H1 (cell line): ENCODE measurements around the gene ABTB1. TPM values are rescaled to one million over a fixed set of nuclear protein-coding genes. Genes with fewer than 3 reads are reported as not detected.

Source experiments
- CTCF ChIA-PET: fragments of 300-600 bp; sonication (Branson Sonifier 250); formaldehyde crosslinking; loops from one replicate; lab custom pipeline; 2021; ENCODE audit not compliant: partially characterized antibody; lab: Charles Lee
- POLR2A ChIA-PET: fragments of 300-600 bp; sonication (Branson Sonifier 250); formaldehyde crosslinking; loops from one replicate; lab custom pipeline; 2021; ENCODE audit warnings: inconsistent platforms; ENCODE audit not compliant: partially characterized antibody; lab: Charles Lee
- DNase-seq, 2 experiments: peaks; one replicate each; pipeline versions ENCODE4 v3.0.0 to v3.0.0-alpha.2; 2010 to 2022; ENCODE audit warnings: low spot score in 2 of 2, low read depth in 1 of 2, mixed read lengths in 1 of 2
- FAIRE-seq: peaks from 2 replicates; lab custom pipeline; 2011; peaks lifted over from hg19 to GRCh38; lab: Jason Lieb, UNC
- H2AFZ ChIP-seq: 2 replicates; pipeline ENCODE4 v1.8.1; 2012; ENCODE audit warnings: low read length, inconsistent platforms
- H2AK5ac ChIP-seq: 2 replicates; pipeline ENCODE4 v1.6.1; 2013; ENCODE audit warnings: low read depth, low read length
- H2BK120ac ChIP-seq: replicated peaks from 2 replicates; pipeline ENCODE3; 2013; ENCODE audit warnings: low read depth, low read length, inconsistent platforms
- H2BK12ac ChIP-seq: 2 replicates; pipeline ENCODE4 v1.6.1; 2013; ENCODE audit warnings: low read depth, low read length
- H2BK15ac ChIP-seq: 2 replicates; pipeline ENCODE4 v1.6.1; 2013; ENCODE audit warnings: low read length
- H2BK20ac ChIP-seq: 2 replicates; pipeline ENCODE4 v1.6.1; 2013; ENCODE audit warnings: low read length
- H2BK5ac ChIP-seq: 2 replicates; pipeline ENCODE4 v1.6.1; 2013; ENCODE audit warnings: low read depth, low read length
- H3K14ac ChIP-seq: 2 replicates; pipeline ENCODE4 v1.6.1; 2013; ENCODE audit warnings: inconsistent platforms; ENCODE audit not compliant: insufficient read length
- H3K18ac ChIP-seq: 2 replicates; pipeline ENCODE4 v1.6.1; 2013; ENCODE audit warnings: low read length; ENCODE audit errors: extremely low read depth
- H3K23ac ChIP-seq: 2 replicates; pipeline ENCODE4 v1.6.1; 2013; ENCODE audit warnings: inconsistent platforms; ENCODE audit not compliant: insufficient read length
- H3K23me2 ChIP-seq: 2 replicates; pipeline ENCODE4 v1.6.1; 2013; ENCODE audit warnings: low read depth, low read length
- H3K27ac ChIP-seq: 2 replicates; pipeline ENCODE4 v1.6.1; 2011; ENCODE audit warnings: low read depth, low read length, inconsistent platforms
- H3K27me3 ChIP-seq, 4 experiments: replicated peaks in 1 of 4; 1 replicate in 1 of 4; 2 replicates in 3 of 4; pipeline versions ENCODE4 v1.6.1 to v1.8.1; 2011 to 2013; ENCODE audit warnings: low read length in 3 of 4, mild to moderate bottlenecking in 3 of 4, inconsistent platforms in 2 of 4, mixed read lengths in 2 of 4, moderate library complexity in 1 of 4; ENCODE audit not compliant: control insufficient read depth in 3 of 4, insufficient read depth in 3 of 4; ENCODE audit errors: extremely low read depth in 1 of 4
- H3K36me3 ChIP-seq, 4 experiments: 2 replicates each; pipeline versions ENCODE4 v1.6.1 to v1.8.1; 2011 to 2013; ENCODE audit warnings: mild to moderate bottlenecking in 4 of 4, low read length in 3 of 4, moderate library complexity in 2 of 4, control low read depth in 1 of 4, inconsistent platforms in 1 of 4; ENCODE audit not compliant: insufficient read depth in 4 of 4, control insufficient read depth in 2 of 4
- H3K4ac ChIP-seq: replicated peaks from 2 replicates; pipeline ENCODE3; 2013; ENCODE audit warnings: low read length, low read depth, mixed read lengths, inconsistent platforms; ENCODE audit not compliant: insufficient read length
- H3K4me1 ChIP-seq, 4 experiments: replicated peaks in 1 of 4; 1 replicate in 1 of 4; 2 replicates in 3 of 4; pipeline versions ENCODE4 v1.6.1 to v1.8.1; 2011 to 2013; ENCODE audit warnings: low read length in 3 of 4, inconsistent platforms in 2 of 4, mixed read lengths in 1 of 4; ENCODE audit not compliant: insufficient read depth in 4 of 4, control insufficient read depth in 3 of 4
- H3K4me2 ChIP-seq, 2 experiments: 2 replicates each; pipeline versions ENCODE4 v1.6.1 to v1.8.1; 2011 to 2013; ENCODE audit warnings: low read depth in 2 of 2, low read length in 2 of 2, control low read depth in 1 of 2, inconsistent platforms in 1 of 2, mild to moderate bottlenecking in 1 of 2; ENCODE audit not compliant: insufficient read depth in 1 of 2
- H3K4me3 ChIP-seq, 4 experiments: fragments of 200-600, 300-600 bp in 1 of 4; sonication (generic), shearing (Covaris generic), sonication (Bioruptor Twin) in 1 of 4; 2 replicates each; pipeline versions ENCODE4 v1.5.1 to v1.8.1; 2011 to 2016; ENCODE audit warnings: low read length in 4 of 4, low read depth in 3 of 4, control low read depth in 2 of 4, inconsistent platforms in 2 of 4, mild to moderate bottlenecking in 2 of 4, mixed read lengths in 1 of 4, moderate library complexity in 1 of 4; ENCODE audit not compliant: insufficient read depth in 2 of 4; ENCODE audit errors: extremely low read depth in 1 of 4
- H3K56ac ChIP-seq: replicated peaks from 2 replicates; pipeline ENCODE3; 2013; ENCODE audit warnings: low read depth, mild to moderate bottlenecking, mixed read lengths, low read length, inconsistent platforms; ENCODE audit not compliant: insufficient read length
- H3K79me1 ChIP-seq: 2 replicates; pipeline ENCODE4 v1.6.1; 2013; ENCODE audit warnings: low read depth, low read length, control low read depth
- H3K79me2 ChIP-seq, 2 experiments: 2 replicates each; pipeline versions ENCODE4 v1.6.1 to v1.8.1; 2012 to 2013; ENCODE audit warnings: low read length in 2 of 2, mild to moderate bottlenecking in 2 of 2, inconsistent platforms in 1 of 2; ENCODE audit not compliant: insufficient read depth in 2 of 2, control insufficient read depth in 1 of 2
- H3K9ac ChIP-seq, 4 experiments: replicated peaks in 1 of 4; 1 replicate in 1 of 4; 2 replicates in 3 of 4; pipeline versions ENCODE4 v1.6.1 to v1.8.1; 2011 to 2013; ENCODE audit warnings: low read depth in 3 of 4, low read length in 3 of 4, control low read depth in 2 of 4, mild to moderate bottlenecking in 2 of 4, moderate library complexity in 2 of 4, inconsistent platforms in 1 of 4; ENCODE audit errors: extremely low read depth in 1 of 4
- H3K9me3 ChIP-seq, 2 experiments: 2 replicates each; pipeline versions ENCODE4 v1.6.1 to v1.8.1; 2012 to 2013; ENCODE audit warnings: mild to moderate bottlenecking in 2 of 2, moderate library complexity in 2 of 2, control low read depth in 1 of 2, inconsistent platforms in 1 of 2, low read depth in 1 of 2, low read length in 1 of 2, mixed read lengths in 1 of 2; ENCODE audit not compliant: insufficient read depth in 2 of 2
- H4K20me1 ChIP-seq, 2 experiments: replicated peaks in 1 of 2; 2 replicates each; pipeline versions ENCODE3 to v1.8.1; 2011 to 2013; ENCODE audit warnings: inconsistent platforms in 2 of 2, low read length in 2 of 2, mild to moderate bottlenecking in 1 of 2; ENCODE audit not compliant: insufficient read depth in 2 of 2, control insufficient read depth in 1 of 2
- H4K5ac ChIP-seq: 2 replicates; pipeline ENCODE4 v1.6.1; 2013; ENCODE audit warnings: low read length, low read depth, mixed read lengths, inconsistent platforms; ENCODE audit not compliant: insufficient read length
- H4K8ac ChIP-seq: 2 replicates; pipeline ENCODE4 v1.8.0; 2013; ENCODE audit warnings: mild to moderate bottlenecking, moderate library complexity, low read length, inconsistent platforms; ENCODE audit not compliant: insufficient read depth; ENCODE audit errors: extremely low read depth
- H4K91ac ChIP-seq: replicated peaks from 2 replicates; pipeline ENCODE3; 2013; ENCODE audit warnings: low read length, mixed read lengths, inconsistent platforms; ENCODE audit not compliant: insufficient read length
- BRCA1 ChIP-seq: IDR thresholded peaks from 2 replicates; pipeline ENCODE4 v1.6.1; 2012; ENCODE audit warnings: low read depth, low read length, improper control_type of control experiment
- CHD1 ChIP-seq: IDR thresholded peaks from 2 replicates; pipeline ENCODE4 v1.6.1; 2012; ENCODE audit warnings: low read depth, low read length, improper control_type of control experiment
- CREB1 ChIP-seq: IDR thresholded peaks from 2 replicates; pipeline ENCODE4 v1.6.1; 2012; ENCODE audit warnings: inconsistent platforms
- CTBP2 ChIP-seq: IDR thresholded peaks from 2 replicates; pipeline ENCODE4 v1.7.0; 2011; ENCODE audit warnings: borderline replicate concordance, mild to moderate bottlenecking, moderate library complexity, mixed read lengths, low read length; ENCODE audit not compliant: insufficient read depth, insufficient read length
- GABPA ChIP-seq: IDR thresholded peaks from 2 replicates; pipeline ENCODE4 v1.6.1; 2011; ENCODE audit warnings: mild to moderate bottlenecking, low read length, moderate library complexity, borderline replicate concordance; ENCODE audit not compliant: insufficient read depth
- NANOG ChIP-seq: IDR thresholded peaks from 2 replicates; pipeline ENCODE4 v1.6.1; 2011; ENCODE audit warnings: low read length, low read depth, mild to moderate bottlenecking, inconsistent platforms; ENCODE audit not compliant: insufficient read depth, poor library complexity, severe bottlenecking
- POLR2AphosphoS5 ChIP-seq: IDR thresholded peaks from 2 replicates; pipeline ENCODE4 v1.6.1; 2011; ENCODE audit warnings: low read depth, low read length
- POU5F1 ChIP-seq: IDR thresholded peaks from 2 replicates; pipeline ENCODE4 v1.6.1; 2011; ENCODE audit warnings: low read depth, mild to moderate bottlenecking, low read length, moderate library complexity
- RAD21 ChIP-seq, 2 experiments: IDR thresholded peaks in 1 of 2; conservative IDR thresholded peaks in 1 of 2; 2 replicates each; pipeline ENCODE4 v1.6.1; 2011; ENCODE audit warnings: low read depth in 2 of 2, low read length in 2 of 2, improper control_type of control experiment in 1 of 2, inconsistent platforms in 1 of 2, mild to moderate bottlenecking in 1 of 2, moderate library complexity in 1 of 2
- SP1 ChIP-seq: IDR thresholded peaks from 2 replicates; pipeline ENCODE4 v1.6.1; 2011; ENCODE audit warnings: low read depth, low read length
- SP2 ChIP-seq: IDR thresholded peaks from 2 replicates; pipeline ENCODE4 v1.6.1; 2012; ENCODE audit warnings: mild to moderate bottlenecking, low read length, inconsistent platforms
- TBP ChIP-seq: IDR thresholded peaks from 2 replicates; pipeline ENCODE4 v1.6.1; 2011; ENCODE audit warnings: low read depth, low read length, improper control_type of control experiment
- ZNF274 ChIP-seq: IDR thresholded peaks from 2 replicates; pipeline ENCODE4 v1.7.0; 2012; ENCODE audit warnings: low read length, borderline replicate concordance; ENCODE audit errors: extremely low read depth
- whole genome bisulfite sequencing, 2 experiments: shearing (Covaris generic) in 1 of 2; methylation state at CpG; one replicate each; pipeline versions ENCODE4 v1.1.6 to v1.1.7; 2013 to 2015; ENCODE audit warnings: low lambda C conversion rate in 2 of 2, mixed read lengths in 2 of 2, inconsistent platforms in 1 of 2, low coverage in 1 of 2, missing lambda C conversion rate in 1 of 2; ENCODE audit not compliant: insufficient replicate concordance in 2 of 2, insufficient coverage in 1 of 2, insufficient read length in 1 of 2; ENCODE audit errors: extremely low coverage in 1 of 2, missing lambda C conversion rate in 1 of 2; 5-methylcytosine and 5-hydroxymethylcytosine counted together
- polyA plus RNA-seq, 7 experiments: library from polyadenylated mRNA; depleted of rRNA in 3 of 7; stranded (reverse) in 5 of 7; unstranded in 2 of 7; fragments of >200 nt in 5 of 7; fragments of 200-250 nt in 2 of 7; gene quantifications; 1 replicate in 5 of 7; 2 replicates in 1 of 7; 4 replicates in 1 of 7; pipeline versions ENCODE4 v1.2.1 to v1.2.3, GENCODE V29; 2011 to 2013; ENCODE audit warnings: missing spikeins in 2 of 7, mixed read lengths in 2 of 7
- total RNA-seq: library from RNA; stranded (reverse); fragmentation: NEBNext Ultra II Directional; extraction: Animal tissue kit (Norgen Biotek cat#: 25700); gene quantifications from 2 replicates; pipeline ENCODE4 v1.2.1, GENCODE V29; 2021
- TF ChIP-seq, protein P1 (sequence below): IDR thresholded peaks from 2 replicates; pipeline ENCODE4 v1.6.1; 2011; ENCODE audit warnings: low read depth, mild to moderate bottlenecking, low read length; ENCODE audit not compliant: insufficient read depth

Gene ABTB1
- total and polyA plus RNA-seq, 2 of the 8 experiments (the other 6 are each of a cell fraction or from before 2014, with no cell fraction given), result 7.1 to 9.4 TPM

DNA sequence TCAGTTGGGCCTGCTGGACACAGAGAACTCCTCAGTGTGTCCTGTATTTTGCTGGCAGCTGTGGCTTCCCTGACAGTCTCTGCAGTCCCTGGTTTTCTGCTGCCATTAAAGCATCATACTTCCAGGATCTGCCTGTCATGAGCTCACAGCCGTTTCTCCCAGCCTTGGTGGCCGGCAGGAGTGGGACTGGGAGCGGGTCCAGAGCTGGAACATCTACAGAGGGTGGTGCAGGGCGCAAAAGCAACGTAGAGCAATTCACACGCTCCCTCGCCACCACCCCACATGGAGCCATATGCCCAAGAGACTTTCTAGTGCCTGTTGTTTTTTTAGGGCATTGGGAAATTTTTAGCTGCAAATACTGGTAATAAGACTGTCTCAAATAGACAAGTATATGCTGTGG is 33.6 kb downstream of the ABTB1 start:
- DNase-seq (no peak), FAIRE-seq (no peak)
- POLR2A ChIA-PET, result interaction anchor here (0.6 to 1.4 kb wide), 5 partner anchors 9 to 55 kb away, joined by 3 to 4 read pairs (median 3); no protein-coding TSS in a partner anchor
- WGBS, 2 experiments, result 89% methylated on average over 7 of the region's 7 CpGs; no CpG with 5 or more reads in 1 of the 2 experiments
- H3K79me2 ChIP-seq, result no peaks in the 10 kb centered on the region
- no peak overlapping the region for H3K4me2 ChIP-seq
- no peak overlapping the region for H2BK12ac ChIP-seq
- H3K4ac ChIP-seq, result no peak overlapping the region
- H3K56ac ChIP-seq, result no peak overlapping the region
- H4K91ac ChIP-seq, result no peak overlapping the region
- CTCF ChIA-PET, result interaction anchor here (0.7 to 3.4 kb wide), 9 partner anchors 10 to 301 kb away, joined by 3 to 35 read pairs (median 4); no protein-coding TSS in a partner anchor
- no peaks in the 10 kb centered on the region for H4K20me1 ChIP-seq
- H3K9ac ChIP-seq, result no peak overlapping the region
- H2BK5ac ChIP-seq, result no peak overlapping the region
- H3K27ac ChIP-seq, result no peak overlapping the region
- no peaks in the 10 kb centered on the region; the same call in 1 of the 2 replicates for H3K79me1 ChIP-seq
- peaks cover 0 to 8% (median 0%) of the 10 kb centered on the region in 4 experiments; a peak in 3 of 7 replicates for H3K4me1 ChIP-seq
- H3K36me3 ChIP-seq, result no peaks in the 10 kb centered on the region
- no peak overlapping the region for H3K14ac ChIP-seq
- no peak overlapping the region for H3K18ac ChIP-seq
- no peak overlapping the region for H2AFZ ChIP-seq
- no peak overlapping the region for H2BK15ac ChIP-seq
- no peak overlapping the region for H4K8ac ChIP-seq
- H4K5ac ChIP-seq, result no peak overlapping the region
- H3K23me2 ChIP-seq, result no peaks in the 10 kb centered on the region
- no peak overlapping the region for H3K23ac ChIP-seq
- H3K27me3 ChIP-seq, result no peaks in the 10 kb centered on the region
- no peak overlapping the region for H2BK20ac ChIP-seq
- no peaks in the 10 kb centered on the region for H3K9me3 ChIP-seq
- no peak overlapping the region for H2AK5ac ChIP-seq
- no peak overlapping the region for H2BK120ac ChIP-seq
- H3K4me3 ChIP-seq, result no peak overlapping the region
- TF ChIP-seq SP2 (no peak), POU5F1 (no peak), SP1 (no peak), CHD1 (no peak), NANOG (no peak), RAD21 (IDR thresholded peaks at IDR 0.05 in 1 of 2, conservative IDR thresholded peaks at IDR 0.05 in 1 of 2; ENCODE audit: low read depth in 2 of 2, low read length in 2 of 2) (no peak), TBP (no peak), CTBP2 (no peak), CREB1 (no peak), BRCA1 (no peak), POLR2AphosphoS5 (no peak), ZNF274 (no peak), GABPA (no peak)
- TF ChIP-seq, protein P1, sequence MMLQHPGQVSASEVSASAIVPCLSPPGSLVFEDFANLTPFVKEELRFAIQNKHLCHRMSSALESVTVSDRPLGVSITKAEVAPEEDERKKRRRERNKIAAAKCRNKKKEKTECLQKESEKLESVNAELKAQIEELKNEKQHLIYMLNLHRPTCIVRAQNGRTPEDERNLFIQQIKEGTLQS, result no peak
